HepG2 (cell line): ENCODE measurements around the gene DCK. TPM values are rescaled to one million over a fixed set of nuclear protein-coding genes. Genes with fewer than 3 reads are reported as not detected.

ENCODE experiments used
- ADNP ChIP-seq: sonication (generic); formaldehyde crosslinking; IDR thresholded peaks from 2 replicates; pipeline ENCODE4 v1.4.0; 2020; ENCODE audit warnings: missing genetic modification reagents
- HBP1 ChIP-seq: IDR thresholded peaks from 2 replicates; pipeline ENCODE4 v1.6.1; 2016; ENCODE audit warnings: low read depth, control low read depth
- HNF4A ChIP-seq: sonication (generic); formaldehyde crosslinking; IDR thresholded peaks from 2 replicates; pipeline ENCODE4 v1.4.0; 2020; ENCODE audit warnings: missing genetic modification reagents
- HOXA9 ChIP-seq: sonication (generic); formaldehyde crosslinking; IDR thresholded peaks from 2 replicates; pipeline ENCODE4 v1.8.1; 2022; ENCODE audit warnings: missing genetic modification reagents, mild to moderate bottlenecking, moderate library complexity, borderline replicate concordance
- KLF12 ChIP-seq: sonication (generic); formaldehyde crosslinking; IDR thresholded peaks from 2 replicates; pipeline ENCODE4 v1.4.0; 2020; ENCODE audit warnings: missing genetic modification reagents, borderline replicate concordance
- KLF9 ChIP-seq: IDR thresholded peaks from 2 replicates; pipeline ENCODE4 v1.6.1; 2016; ENCODE audit warnings: low read depth
- NR3C1 ChIP-seq: sonication (generic); formaldehyde crosslinking; IDR thresholded peaks from 2 replicates; pipeline ENCODE4 v1.4.0; 2020; ENCODE audit warnings: missing genetic modification reagents
- POGK ChIP-seq: sonication (generic); formaldehyde crosslinking; conservative IDR thresholded peaks from 2 replicates; pipeline ENCODE4 v1.8.0; 2022; ENCODE audit warnings: mild to moderate bottlenecking, moderate library complexity, missing genetic modification reagents
- POLR2AphosphoS5 ChIP-seq: IDR thresholded peaks from 2 replicates; pipeline ENCODE4 v1.6.1; 2012; ENCODE audit warnings: low read depth, low read length
- RAD21 ChIP-seq: fragments of 450-650 bp; formaldehyde crosslinking; IDR thresholded peaks from 2 replicates; pipeline ENCODE4 v1.5.0; 2020; ENCODE audit warnings: mild to moderate bottlenecking
- SCMH1 ChIP-seq: sonication (generic); formaldehyde crosslinking; IDR thresholded peaks from 2 replicates; pipeline ENCODE4 v1.9.0; 2021; ENCODE audit warnings: missing genetic modification reagents, mild to moderate bottlenecking, borderline replicate concordance
- SIX4 ChIP-seq: sonication (generic); formaldehyde crosslinking; IDR thresholded peaks from 2 replicates; pipeline ENCODE4 v1.4.0; 2020; ENCODE audit warnings: missing genetic modification reagents
- SRF ChIP-seq: IDR thresholded peaks from 2 replicates; pipeline ENCODE4 v1.6.1; 2011; ENCODE audit warnings: mild to moderate bottlenecking, low read depth, low read length, moderate library complexity
- ZBTB14 ChIP-seq: sonication (generic); formaldehyde crosslinking; IDR thresholded peaks from 2 replicates; pipeline ENCODE4 v1.4.0; 2020; ENCODE audit warnings: missing genetic modification reagents
- ZBTB37 ChIP-seq: sonication (generic); formaldehyde crosslinking; IDR thresholded peaks from 2 replicates; pipeline ENCODE4 v1.4.0; 2020; ENCODE audit warnings: mild to moderate bottlenecking, missing genetic modification reagents
- ZFAT ChIP-seq: sonication (generic); formaldehyde crosslinking; conservative IDR thresholded peaks from 2 replicates; pipeline ENCODE4 v1.8.1; 2023; ENCODE audit warnings: missing genetic modification reagents, inconsistent platforms
- ZFP36 ChIP-seq: fragments of 150-350 bp; IDR thresholded peaks from 2 replicates; pipeline ENCODE4 v1.6.1; 2018; ENCODE audit warnings: borderline replicate concordance, low read length, low read depth; ENCODE audit not compliant: partially characterized antibody
- ZFYVE20 ChIP-seq: sonication (generic); formaldehyde crosslinking; IDR thresholded peaks from 2 replicates; pipeline ENCODE4 v1.8.0; 2023; ENCODE audit warnings: low read depth, mild to moderate bottlenecking, moderate library complexity, missing genetic modification reagents, borderline replicate concordance
- ZNF180 ChIP-seq: sonication (generic); formaldehyde crosslinking; IDR thresholded peaks from 2 replicates; pipeline ENCODE4 v1.4.0; 2020; ENCODE audit warnings: low read depth, missing genetic modification reagents, borderline replicate concordance
- ZNF235 ChIP-seq: sonication (generic); formaldehyde crosslinking; IDR thresholded peaks from 2 replicates; pipeline ENCODE4 v1.8.1; 2023; ENCODE audit warnings: mild to moderate bottlenecking, missing genetic modification reagents, borderline replicate concordance
- ZNF451 ChIP-seq: sonication (generic); formaldehyde crosslinking; IDR thresholded peaks from 2 replicates; pipeline ENCODE4 v1.5.0; 2020; ENCODE audit warnings: mild to moderate bottlenecking, missing genetic modification reagents
- ZNF740 ChIP-seq: sonication (generic); formaldehyde crosslinking; IDR thresholded peaks from 2 replicates; pipeline ENCODE4 v1.4.0; 2020; ENCODE audit warnings: missing genetic modification reagents
- polyA plus RNA-seq, 8 experiments: library from polyadenylated mRNA; depleted of rRNA in 3 of 8; stranded (reverse) in 7 of 8; unstranded in 1 of 8; fragments of >200 nt; fragmentation: Illumina TruSeq in 4 of 8; extraction: Trizol in 4 of 8; gene quantifications; 2 replicates each; pipeline versions ENCODE4 v1.2.1 to v1.2.3, GENCODE V29; 2011 to 2016; ENCODE audit warnings: low read depth in 4 of 8, missing spikeins in 1 of 8, mixed read lengths in 1 of 8; ENCODE audit not compliant: insufficient read depth in 1 of 8
- total RNA-seq, 5 experiments: library from RNA; depleted of rRNA; stranded (reverse); fragments of >200 nt; fragmentation: Illumina TruSeq; extraction: Trizol; gene quantifications; 2 replicates each; pipeline ENCODE4 v1.2.3, GENCODE V29; 2016; ENCODE audit warnings: low read depth in 1 of 5

DCK gene
- total and polyA plus RNA-seq, 2 of the 13 experiments (the other 11 are each of a cell fraction or from before 2014, with no cell fraction given), result 5.7 to 21.8 TPM

- no peak for TF ChIP-seq ZFAT (CRISPR knock-in tag)
- 0 out of 2 replicates have a peak, but pooled peaks have one; percentile 39 for TF ChIP-seq KLF12 (CRISPR knock-in tag)
- TF ChIP-seq ZFYVE20 (CRISPR knock-in tag), result no peak
- no peak; the same call in 1 of the 2 replicates for TF ChIP-seq HNF4A
- no peak for TF ChIP-seq ZBTB37 (CRISPR knock-in tag)
- TF ChIP-seq POGK (CRISPR knock-in tag), result peak; percentile 14
- TF ChIP-seq ZNF180 (CRISPR knock-in tag), result no peak
- TF ChIP-seq ZNF740 (CRISPR knock-in tag), result no peak
- no peak for TF ChIP-seq ZFP36
- TF ChIP-seq SCMH1, result no peak
- TF ChIP-seq SRF, result no peak
- peak; percentile 98 for TF ChIP-seq ZBTB14 (CRISPR knock-in tag)
- TF ChIP-seq HBP1 (CRISPR knock-in tag), result no peak
- TF ChIP-seq NR3C1 (CRISPR knock-in tag), result no peak
- TF ChIP-seq ZNF451 (CRISPR knock-in tag), result no peak; the same call in 1 of the 2 replicates
- 0 out of 2 replicates have a peak, but pooled peaks have one; percentile 59 for TF ChIP-seq HOXA9 (CRISPR knock-in tag)
- peak; percentile 24; the same call in 1 of the 2 replicates for TF ChIP-seq SIX4
- TF ChIP-seq ADNP, result no peak
- peak; percentile 57; the same call in 1 of the 2 replicates for TF ChIP-seq RAD21
- TF ChIP-seq ZNF235 (CRISPR knock-in tag), result no peak
- peak; percentile 63 for TF ChIP-seq POLR2AphosphoS5
- no peak for TF ChIP-seq KLF9 (CRISPR knock-in tag)
Measured at GRCh38 chr4:70993181-70994068, at the start of gene DCK (continued).
